HCT116 (cell line): Measurements from ENCODE around the gene SCG3. TPM values are rescaled to one million over a fixed set of nuclear protein-coding genes. Genes with fewer than 3 reads are reported as not detected.
A peak's percentile ranks its signal among the peaks of the same experiment; 100 is the strongest.
"Not testable (repeated sequence)": the region's sequence is repeated elsewhere in the genome, so short reads cannot be mapped to it uniquely, and the experiment has no call there.

ENCODE experiments used
- ATAC-seq: fragments of 200-7000 bp; cut with Tn5 transposase; 2 replicates; pipeline ENCODE4 v1.9.1; 2020; ENCODE audit warnings: mild to moderate bottlenecking, moderate library complexity
- BruUV-seq: library from RNA; stranded (reverse); fragments of 400-500 nt; replicated peaks from 2 replicates; lab custom pipeline; 2021; lab: Mats Ljungman, UMichigan
- CTCF ChIA-PET: fragments of 300-600 bp; sonication (Branson Sonifier 250); formaldehyde crosslinking; loops from one replicate; lab custom pipeline; 2021; ENCODE audit warnings: antibody characterized with exemption; lab: Charles Lee
- POLR2A ChIA-PET: fragments of 300-600, 350-600 bp; sonication (Branson Sonifier 250); formaldehyde crosslinking; loops from one replicate; lab custom pipeline; 2021; ENCODE audit warnings: antibody characterized with exemption; lab: Charles Lee
- RAD21 ChIA-PET, 2 experiments: fragments of 300-600 bp; sonication (Branson Sonifier 250); formaldehyde crosslinking; loops; one replicate each; lab custom pipeline; 2023; ENCODE audit warnings: low total read pairs in 2 of 2; ENCODE audit not compliant: uncharacterized antibody in 2 of 2, unreplicated experiment in 2 of 2, low non-redundant PET in 1 of 2; lab: Charles Lee
- DNase-seq: peaks from one replicate; pipeline ENCODE4 v3.0.0-alpha.2; 2010; ENCODE audit warnings: low read depth, low spot score
- H2AFZ ChIP-seq: fragments of 200-600 bp; shearing (Covaris generic), sonication (generic); 2 replicates; pipeline ENCODE4 v1.6.1; 2017; ENCODE audit warnings: low read depth, mixed run types, mixed read lengths, antibody characterized with exemption, low read length; ENCODE audit not compliant: poor library complexity, severe bottlenecking
- H3K27ac ChIP-seq: 2 replicates; pipeline ENCODE4 v1.5.1; 2012; ENCODE audit warnings: low read depth, low read length
- H3K27me3 ChIP-seq: fragments of 200-600 bp; sonication (generic); 2 replicates; pipeline ENCODE4 v1.6.1; 2016; ENCODE audit warnings: mixed run types, low read length, mixed read lengths; ENCODE audit not compliant: insufficient read depth
- H3K36me3 ChIP-seq, 2 experiments: fragments of 200-500 bp in 1 of 2; fragments of 200-600 bp in 1 of 2; sonication (Bioruptor generic) in 1 of 2; sonication (generic) in 1 of 2; 2 replicates each; pipeline versions ENCODE4 v1.5.1 to v1.6.1; 2014 to 2016; ENCODE audit warnings: low read length in 2 of 2, inconsistent platforms in 1 of 2, mixed read lengths in 1 of 2, mixed run types in 1 of 2; ENCODE audit not compliant: insufficient read depth in 2 of 2, control insufficient read depth in 1 of 2
- H3K4me1 ChIP-seq, 2 experiments: fragments of 200-600 bp in 1 of 2; sonication (generic) in 1 of 2; 2 replicates each; pipeline versions ENCODE4 v1.5.1 to v1.6.1; 2012 to 2017; ENCODE audit warnings: low read length in 2 of 2, inconsistent platforms in 1 of 2, mild to moderate bottlenecking in 1 of 2, mixed read lengths in 1 of 2, mixed run types in 1 of 2, moderate library complexity in 1 of 2; ENCODE audit not compliant: insufficient read depth in 2 of 2, control insufficient read depth in 1 of 2
- H3K4me2 ChIP-seq: fragments of 200-600 bp; sonication (generic); 2 replicates; pipeline ENCODE4 v1.6.1; 2017; ENCODE audit warnings: mixed run types, low read length, mixed read lengths
- H3K4me3 ChIP-seq, 2 experiments: fragments of 200-600 bp in 1 of 2; sonication (generic) in 1 of 2; replicated peaks in 1 of 2; 2 replicates each; pipeline ENCODE4 v1.5.1; 2011 to 2016; ENCODE audit warnings: low read length in 2 of 2, control low read depth in 1 of 2, low read depth in 1 of 2, mild to moderate bottlenecking in 1 of 2, mixed read lengths in 1 of 2, mixed run types in 1 of 2
- H3K79me2 ChIP-seq: fragments of 200-600 bp; sonication (generic); 2 replicates; pipeline ENCODE4 v1.6.1; 2017; ENCODE audit warnings: mild to moderate bottlenecking, mixed run types, low read length, moderate library complexity, mixed read lengths; ENCODE audit not compliant: insufficient read depth
- H3K9ac ChIP-seq: fragments of 200-600 bp; sonication (generic); 2 replicates; pipeline ENCODE4 v1.6.1; 2016; ENCODE audit warnings: low read length, mixed read lengths
- H3K9me2 ChIP-seq: fragments of 200-600 bp; sonication (generic), shearing (Covaris generic); 2 replicates; pipeline ENCODE4 v1.6.1; 2017; ENCODE audit warnings: mixed run types, mild to moderate bottlenecking, moderate library complexity; ENCODE audit not compliant: insufficient read depth
- H3K9me3 ChIP-seq, 2 experiments: fragments of 200-500 bp in 1 of 2; fragments of 200-600 bp in 1 of 2; sonication (Bioruptor generic) in 1 of 2; sonication (generic) in 1 of 2; 2 replicates each; pipeline ENCODE4 v1.6.1; 2014 to 2017; ENCODE audit warnings: low read length in 2 of 2, mixed read lengths in 2 of 2, inconsistent platforms in 1 of 2, low read depth in 1 of 2, mild to moderate bottlenecking in 1 of 2, mixed run types in 1 of 2, moderate library complexity in 1 of 2; ENCODE audit not compliant: control insufficient read depth in 1 of 2, insufficient read depth in 1 of 2
- H4K20me1 ChIP-seq: fragments of 200-600 bp; sonication (generic), shearing (Covaris generic); 2 replicates; pipeline ENCODE4 v1.6.1; 2017; ENCODE audit warnings: mixed run types, mild to moderate bottlenecking, moderate library complexity; ENCODE audit not compliant: insufficient read depth
- ATF3 ChIP-seq: IDR thresholded peaks from 2 replicates; pipeline ENCODE4 v1.6.1; 2012
- CTCF ChIP-seq, 3 experiments: fragments of 200-600 bp in 1 of 3; sonication (generic) in 1 of 3; IDR thresholded peaks in 2 of 3; conservative IDR thresholded peaks in 1 of 3; 2 replicates each; pipeline ENCODE4 v1.5.1; 2012 to 2017; ENCODE audit warnings: low read depth in 2 of 3, low read length in 2 of 3, antibody characterized with exemption in 1 of 3, borderline replicate concordance in 1 of 3, control low read depth in 1 of 3, mild to moderate bottlenecking in 1 of 3, mixed read lengths in 1 of 3, mixed run types in 1 of 3, moderate library complexity in 1 of 3; ENCODE audit not compliant: insufficient read depth in 1 of 3
- POLR2A ChIP-seq: IDR thresholded peaks from 2 replicates; pipeline ENCODE4 v1.7.0; 2011; ENCODE audit warnings: borderline replicate concordance; ENCODE audit not compliant: insufficient read depth, insufficient read length; ENCODE audit errors: extremely low read depth
- RAD21 ChIP-seq: IDR thresholded peaks from 2 replicates; pipeline ENCODE4 v1.6.1; 2012; ENCODE audit warnings: low read depth, mild to moderate bottlenecking
- SP1 ChIP-seq: IDR thresholded peaks from 2 replicates; pipeline ENCODE4 v1.6.1; 2012; ENCODE audit warnings: low read depth
- SRF ChIP-seq: IDR thresholded peaks from 2 replicates; pipeline ENCODE4 v1.6.1; 2012; ENCODE audit warnings: low read depth
- TCF7L2 ChIP-seq: IDR thresholded peaks from 2 replicates; pipeline ENCODE4 v1.7.0; 2011; ENCODE audit warnings: borderline replicate concordance, inconsistent platforms; ENCODE audit not compliant: insufficient read depth, insufficient read length; ENCODE audit errors: extremely low read depth
- ZNF274 ChIP-seq: fragments of 200-500 bp; sonication (Bioruptor generic); IDR thresholded peaks from 2 replicates; pipeline ENCODE4 v1.6.1; 2014; ENCODE audit warnings: mild to moderate bottlenecking, low read depth, low read length, inconsistent platforms
- intact Hi-C: fragments of 100-400 bp; cut with micrococcal nuclease; formaldehyde crosslinking; loops from 2 replicates; pipeline ENCODE4 v1.10.0; 2022
- total RNA-seq: library from RNA; stranded (reverse); gene quantifications from one replicate; pipeline ENCODE4 v1.2.1, GENCODE V29; 2021; ENCODE audit not compliant: unreplicated experiment

The SCG3 gene
- total RNA-seq, 1 experiment from 2014 or later, result not detected

GRCh38 chr15:51647128-51647562 is 34.2 kb upstream of the SCG3 start:
- DNase-seq (no peak), ATAC-seq (no peak)
- peak overlapping the region; percentile 91 for H2AFZ ChIP-seq
- ChIA-PET RAD21 (no interaction called here), POLR2A (no interaction called here), CTCF (interaction anchor here (5.8 kb wide), 1 partner anchor 130 kb away, joined by 296 read pairs; no protein-coding TSS in a partner anchor)
- no peak overlapping the region for H3K4me3 ChIP-seq
- BruUV-seq, result no TSS peak
- H3K9ac ChIP-seq, result no peak overlapping the region
- H3K36me3 ChIP-seq, result no peaks in the 10 kb centered on the region
- no peaks in the 10 kb centered on the region for H3K9me2 ChIP-seq
- intact Hi-C loops, result no loop called here
- H3K27me3 ChIP-seq, result no peaks in the 10 kb centered on the region
- H3K9me3 ChIP-seq, result no peaks in the 10 kb centered on the region
- TF ChIP-seq SRF (no peak), SP1 (no peak), CTCF (IDR thresholded peaks at IDR 0.05 in 2 of 3, conservative IDR thresholded peaks at IDR 0.05 in 1 of 3; ENCODE audit: borderline replicate concordance in 1 of 3, insufficient read depth in 1 of 3, low read depth in 2 of 3, low read length in 2 of 3) (no peak), RAD21 (no peak), ATF3 (no peak), TCF7L2 (no peak), POLR2A (no peak), ZNF274 (no peak)
- H3K4me1 ChIP-seq, result peaks cover 3 to 4% of the 10 kb centered on the region in 2 experiments; a peak in 2 of 4 replicates
- H3K27ac ChIP-seq, result no peak overlapping the region
- no peaks in the 10 kb centered on the region for H4K20me1 ChIP-seq
- H3K79me2 ChIP-seq, result no peaks in the 10 kb centered on the region
- H3K4me2 ChIP-seq, result peak overlapping the region; percentile 15; the same call in 1 of the 2 replicates

- BruUV-seq, H3K9me2 ChIP-seq, H2AFZ ChIP-seq, H3K4me1 ChIP-seq, H3K79me2 ChIP-seq, H3K36me3 ChIP-seq, intact Hi-C loops, POLR2A ChIA-PET, ATAC-seq, H3K4me3 ChIP-seq, H3K27ac ChIP-seq, DNase-seq, H3K27me3 ChIP-seq, H3K9ac ChIP-seq, H3K9me3 ChIP-seq, H4K20me1 ChIP-seq, RAD21 ChIA-PET, H3K4me2 ChIP-seq: not testable (repeated sequence)
- CTCF ChIA-PET, result interaction anchor here (5.8 kb wide), 1 partner anchor 129 kb away, joined by 296 read pairs; no protein-coding TSS in a partner anchor
Observed at GRCh38 chr15:51648101-51648500, 33.2 kb upstream of the SCG3 start.

GRCh38 chr15:51648643-51649042 is 32.7 kb upstream of the SCG3 start:
- H3K4me2 ChIP-seq, intact Hi-C loops, DNase-seq, H3K27ac ChIP-seq, H3K9me3 ChIP-seq, H4K20me1 ChIP-seq, H3K79me2 ChIP-seq, H3K27me3 ChIP-seq, H3K4me3 ChIP-seq, ATAC-seq, BruUV-seq, H3K36me3 ChIP-seq, RAD21 ChIA-PET, H2AFZ ChIP-seq, H3K4me1 ChIP-seq, H3K9me2 ChIP-seq, POLR2A ChIA-PET, H3K9ac ChIP-seq: not testable (repeated sequence)
- CTCF ChIA-PET, result interaction anchor here (5.8 kb wide), 1 partner anchor 129 kb away, joined by 296 read pairs; no protein-coding TSS in a partner anchor
